SK-N-SH treated with all-trans-retinoic acid at 6 μM for 48 hours (cell line): ENCODE data around the gene DERL3.
"Not testable (repeated sequence)": the region's sequence is repeated elsewhere in the genome, so short reads cannot be mapped to it uniquely, and the experiment has no call there.

ENCODE experiments used
- ATAC-seq: fragments of 200-7000 bp; cut with Tn5 transposase; 3 replicates; pipeline ENCODE4 v1.9.1; 2020; ENCODE audit warnings: mild to moderate bottlenecking, moderate library complexity
- ARNTL ChIP-seq: fragments of 450-650 bp; formaldehyde crosslinking; IDR thresholded peaks from 2 replicates; pipeline ENCODE4 v1.5.0; 2020; ENCODE audit warnings: low read depth, mild to moderate bottlenecking, moderate library complexity, borderline replicate concordance
- BACH2 ChIP-seq: fragments of 250-450 bp; sonication (Bioruptor Pico); IDR thresholded peaks from 2 replicates; pipeline ENCODE4 v1.9.0; 2021; ENCODE audit warnings: mild to moderate bottlenecking, borderline replicate concordance
- CREB5 ChIP-seq: fragments of 250-450 bp; sonication (Bioruptor Pico); IDR thresholded peaks from 2 replicates; pipeline ENCODE4 v1.5.1; 2020; ENCODE audit warnings: low read depth, mild to moderate bottlenecking, moderate library complexity
- CSDC2 ChIP-seq: fragments of 250-450 bp; sonication (Bioruptor Pico); IDR thresholded peaks from 2 replicates; pipeline ENCODE4 v1.5.0; 2020; ENCODE audit warnings: mild to moderate bottlenecking, moderate library complexity
- CSRNP3 ChIP-seq: fragments of 250-450 bp; sonication (Bioruptor Pico); IDR thresholded peaks from 2 replicates; pipeline ENCODE4 v1.5.1; 2021; ENCODE audit warnings: mild to moderate bottlenecking, moderate library complexity
- ESRRG ChIP-seq: fragments of 250-450 bp; sonication (Bioruptor Pico); IDR thresholded peaks from 2 replicates; pipeline ENCODE4 v1.6.1; 2021; ENCODE audit warnings: mild to moderate bottlenecking
- GLIS3 ChIP-seq: fragments of 250-450 bp; sonication (Bioruptor Pico); IDR thresholded peaks from 2 replicates; pipeline ENCODE4 v1.5.0; 2020; ENCODE audit warnings: mild to moderate bottlenecking, moderate library complexity
- ISL1 ChIP-seq: fragments of 250-450 bp; sonication (Bioruptor Pico); IDR thresholded peaks from 2 replicates; pipeline ENCODE4 v2.1.2; 2022; ENCODE audit warnings: mild to moderate bottlenecking, moderate library complexity
- OSR1 ChIP-seq: fragments of 250-450 bp; sonication (Bioruptor Pico); IDR thresholded peaks from 2 replicates; pipeline ENCODE4 v1.8.0; 2022; ENCODE audit warnings: moderate library complexity, mild to moderate bottlenecking, inconsistent platforms
- POU6F1 ChIP-seq: fragments of 250-450 bp; sonication (Bioruptor Pico); IDR thresholded peaks from 2 replicates; pipeline ENCODE4 v1.8.0; 2021; ENCODE audit warnings: low read depth, mild to moderate bottlenecking, moderate library complexity, borderline replicate concordance
- RARB ChIP-seq: fragments of 250-450 bp; sonication (Bioruptor Pico); IDR thresholded peaks from 2 replicates; pipeline ENCODE4 v1.8.0; 2021; ENCODE audit warnings: mild to moderate bottlenecking, moderate library complexity
- SNAI2 ChIP-seq: fragments of 250-450 bp; sonication (Bioruptor Pico); IDR thresholded peaks from 2 replicates; pipeline ENCODE4 v1.5.0; 2020; ENCODE audit warnings: mild to moderate bottlenecking, moderate library complexity
- TCF4 ChIP-seq: fragments of 250-450 bp; sonication (Bioruptor Pico); IDR thresholded peaks from 2 replicates; pipeline ENCODE4 v1.8.0; 2021; ENCODE audit warnings: mild to moderate bottlenecking, moderate library complexity, borderline replicate concordance
- TOX ChIP-seq: fragments of 250-450 bp; sonication (Bioruptor Pico); IDR thresholded peaks from 2 replicates; pipeline ENCODE4 v1.8.0; 2021; ENCODE audit warnings: mild to moderate bottlenecking, moderate library complexity, borderline replicate concordance
- TSHZ2 ChIP-seq: fragments of 250-450 bp; sonication (Bioruptor Pico); IDR thresholded peaks from 2 replicates; pipeline ENCODE4 v1.5.0; 2020; ENCODE audit warnings: mild to moderate bottlenecking, moderate library complexity
- ZC3H10 ChIP-seq: fragments of 250-450 bp; sonication (Bioruptor Pico); IDR thresholded peaks from 2 replicates; pipeline ENCODE4 v1.5.1; 2021; ENCODE audit warnings: mild to moderate bottlenecking, moderate library complexity
- ZFP3 ChIP-seq: fragments of 250-450 bp; sonication (Bioruptor Pico); IDR thresholded peaks from 2 replicates; pipeline ENCODE4 v1.5.0; 2020; ENCODE audit warnings: mild to moderate bottlenecking, moderate library complexity
- ZFP30 ChIP-seq: fragments of 450-650 bp; formaldehyde crosslinking; IDR thresholded peaks from 2 replicates; pipeline ENCODE4 v1.5.0; 2022; ENCODE audit warnings: mild to moderate bottlenecking, moderate library complexity
- ZNF565 ChIP-seq: fragments of 450-650 bp; formaldehyde crosslinking; conservative IDR thresholded peaks from 2 replicates; pipeline ENCODE4 v1.5.0; 2020; ENCODE audit warnings: low read depth, mild to moderate bottlenecking, moderate library complexity
- ZNF70 ChIP-seq: fragments of 450-650 bp; formaldehyde crosslinking; IDR thresholded peaks from 2 replicates; pipeline ENCODE4 v1.5.0; 2020; ENCODE audit warnings: mild to moderate bottlenecking, moderate library complexity
- ZNF8 ChIP-seq: fragments of 450-650 bp; formaldehyde crosslinking; IDR thresholded peaks from 2 replicates; pipeline ENCODE4 v1.5.0; 2020; ENCODE audit warnings: mild to moderate bottlenecking, moderate library complexity

DERL3 gene

GRCh38 chr22:23868580-23868979 lies 29.8 kb upstream of the DERL3 start:
- TF ChIP-seq ZNF565 (CRISPR knock-in tag) (no peak), ZC3H10 (CRISPR knock-in tag) (no peak), CREB5 (CRISPR knock-in tag) (no peak), CSDC2 (CRISPR knock-in tag) (no peak), OSR1 (CRISPR knock-in tag) (no peak), ZNF70 (CRISPR knock-in tag) (no peak), ISL1 (no peak), ARNTL (CRISPR knock-in tag) (no peak), TCF4 (CRISPR knock-in tag) (no peak)
- no peak for ATAC-seq

- not testable (repeated sequence) for ATAC-seq
These were observed 25.8 kb upstream of the DERL3 start for GRCh38 chr22:23864499-23865154.

GRCh38 chr22:23862103-23862502 lies 23.3 kb upstream of the DERL3 start:
- ATAC-seq: peak; percentile 40
- TF ChIP-seq CSDC2 (CRISPR knock-in tag) (no peak), OSR1 (CRISPR knock-in tag) (no peak), CREB5 (CRISPR knock-in tag) (no peak), BACH2 (CRISPR knock-in tag) (no peak), ZC3H10 (CRISPR knock-in tag) (no peak), ZFP3 (CRISPR knock-in tag) (no peak), GLIS3 (no peak), ARNTL (CRISPR knock-in tag) (no peak), TSHZ2 (no peak), RARB (no peak), ESRRG (CRISPR knock-in tag) (no peak), CSRNP3 (CRISPR knock-in tag) (no peak), SNAI2 (CRISPR knock-in tag) (no peak), ZFP30 (CRISPR knock-in tag) (no peak), ZNF8 (CRISPR knock-in tag) (no peak), TOX (CRISPR knock-in tag) (no peak), POU6F1 (CRISPR knock-in tag) (no peak), ZNF70 (CRISPR knock-in tag) (no peak)

GRCh38 chr22:23860187-23860586 lies 21.4 kb upstream of the DERL3 start:
- not testable (repeated sequence) for ATAC-seq
